Mucosa of gallbladder (tissue), 1 donor: ENCODE measurements around the gene TRAP1. TPM values are rescaled to one million over a fixed set of nuclear protein-coding genes. Genes with fewer than 3 reads are reported as not detected.

ENCODE experiments used
- DNase-seq: peaks from one replicate; pipeline ENCODE4 v3.0.0-alpha.2; 2020; ENCODE audit warnings: low spot score
- total RNA-seq: library from RNA; stranded (reverse); gene quantifications from one replicate; pipeline ENCODE4 v1.2.1, GENCODE V29; 2021
- donor health status: DM: no; HTN: no; CAD: no.

The TRAP1 gene
- total RNA-seq: 101 TPM

GRCh38 chr16:3717235-3718018, at the start of gene TRAP1:
TSS of gene TRAP1 (minus strand) at chr16:3717524. CDS start at chr16:3717508, 16 bp downstream.
- peak; percentile 92 for DNase-seq

- DNase-seq: no peak
Observed at GRCh38 chr16:3766177-3766576, 48.9 kb upstream of the TRAP1 start.

GRCh38 chr16:3764409-3764808, 47.1 kb upstream of the TRAP1 start:
- DNase-seq: no peak

GRCh38 chr16:3762107-3762750, 44.9 kb upstream of the TRAP1 start:
- no peak for DNase-seq

GRCh38 chr16:3761375-3762106, 44.2 kb upstream of the TRAP1 start:
- no peak for DNase-seq

- DNase-seq: no peak
Observed at GRCh38 chr16:3760518-3760917, 43.2 kb upstream of the TRAP1 start.

GRCh38 chr16:3759736-3760135, 42.4 kb upstream of the TRAP1 start:
- no peak for DNase-seq

GRCh38 chr16:3756113-3756512, 38.8 kb upstream of the TRAP1 start:
- DNase-seq: no peak

- DNase-seq: no peak
Observed at GRCh38 chr16:3755249-3755648, 37.9 kb upstream of the TRAP1 start.

- no peak for DNase-seq
Observed at GRCh38 chr16:3754772-3755171, 37.4 kb upstream of the TRAP1 start.

GRCh38 chr16:3754081-3754703, 36.9 kb upstream of the TRAP1 start:
- no peak for DNase-seq

- DNase-seq: no peak
Observed at GRCh38 chr16:3752984-3753383, 35.7 kb upstream of the TRAP1 start.

- DNase-seq: no peak
Observed at GRCh38 chr16:3751878-3752277, 34.6 kb upstream of the TRAP1 start.

- DNase-seq: no peak
Observed at GRCh38 chr16:3748307-3748706, 31.0 kb upstream of the TRAP1 start.

- DNase-seq: no peak
Observed at GRCh38 chr16:3745751-3746355, 28.5 kb upstream of the TRAP1 start.

- DNase-seq: no peak
Observed at GRCh38 chr16:3744018-3744417, 26.7 kb upstream of the TRAP1 start.

GRCh38 chr16:3740934-3741333, 23.6 kb upstream of the TRAP1 start:
- DNase-seq: no peak

GRCh38 chr16:3740186-3740585, 22.9 kb upstream of the TRAP1 start:
- no peak for DNase-seq

GRCh38 chr16:3739636-3740035, 22.3 kb upstream of the TRAP1 start:
- DNase-seq: no peak

GRCh38 chr16:3738541-3738940, 21.2 kb upstream of the TRAP1 start:
- no peak for DNase-seq

GRCh38 chr16:3738128-3738527, 20.8 kb upstream of the TRAP1 start:
- DNase-seq: no peak

- no peak for DNase-seq
Observed at GRCh38 chr16:3737181-3737580, 19.9 kb upstream of the TRAP1 start.
